ENCODE measurements around the gene C17orf58.
"Not testable (repeated sequence)": the region's sequence is repeated elsewhere in the genome, so short reads cannot be mapped to it uniquely, and the experiment has no call there.

C17orf58 gene

DNA sequence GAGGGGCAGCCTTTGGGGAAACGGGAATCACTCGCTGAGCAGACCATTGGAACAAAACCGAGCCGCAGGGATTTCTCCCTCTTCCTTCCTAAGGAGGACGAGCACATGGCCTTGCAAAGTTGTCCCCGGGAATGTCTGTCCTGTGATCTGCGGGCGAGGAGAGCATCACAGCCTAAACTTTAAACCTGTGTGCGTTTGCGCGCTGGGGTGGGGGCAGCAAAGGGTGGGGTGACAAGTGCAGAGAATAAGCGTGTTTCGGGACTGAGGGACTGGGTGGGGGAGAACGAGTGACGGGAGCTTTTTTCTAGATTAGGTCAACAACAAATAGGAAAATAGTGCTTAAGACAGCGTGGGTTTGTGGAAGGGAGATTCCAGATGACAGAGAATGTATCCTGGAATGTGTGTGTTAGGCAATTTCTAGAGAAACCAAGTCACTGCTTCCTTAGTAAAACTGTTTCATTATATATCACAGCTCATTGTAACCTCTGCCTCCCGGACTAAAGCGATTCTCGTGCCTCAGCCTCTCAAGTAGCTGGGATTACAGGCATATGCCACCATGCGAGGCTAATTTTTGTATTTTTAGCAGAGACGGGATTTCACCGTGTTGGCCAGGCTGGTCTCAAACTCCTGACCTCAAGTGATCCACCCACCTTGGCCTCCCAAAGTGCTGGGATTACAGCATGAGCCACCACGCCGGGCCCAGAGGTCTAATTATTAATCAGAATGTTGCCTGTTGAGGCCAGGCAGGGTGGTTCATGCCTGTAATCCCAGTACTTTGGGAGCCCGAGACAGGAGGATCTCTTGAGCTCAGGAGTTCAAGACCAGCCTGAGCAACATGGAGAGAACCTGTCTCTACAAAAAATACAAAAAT, at the start of gene C17orf58:
TSS of gene C17orf58 (minus strand) at position 169 of the 871 bp plus-strand sequence. CDS start 271 bp downstream, outside the sequence.
- not testable (repeated sequence) for DNase-seq

DNA sequence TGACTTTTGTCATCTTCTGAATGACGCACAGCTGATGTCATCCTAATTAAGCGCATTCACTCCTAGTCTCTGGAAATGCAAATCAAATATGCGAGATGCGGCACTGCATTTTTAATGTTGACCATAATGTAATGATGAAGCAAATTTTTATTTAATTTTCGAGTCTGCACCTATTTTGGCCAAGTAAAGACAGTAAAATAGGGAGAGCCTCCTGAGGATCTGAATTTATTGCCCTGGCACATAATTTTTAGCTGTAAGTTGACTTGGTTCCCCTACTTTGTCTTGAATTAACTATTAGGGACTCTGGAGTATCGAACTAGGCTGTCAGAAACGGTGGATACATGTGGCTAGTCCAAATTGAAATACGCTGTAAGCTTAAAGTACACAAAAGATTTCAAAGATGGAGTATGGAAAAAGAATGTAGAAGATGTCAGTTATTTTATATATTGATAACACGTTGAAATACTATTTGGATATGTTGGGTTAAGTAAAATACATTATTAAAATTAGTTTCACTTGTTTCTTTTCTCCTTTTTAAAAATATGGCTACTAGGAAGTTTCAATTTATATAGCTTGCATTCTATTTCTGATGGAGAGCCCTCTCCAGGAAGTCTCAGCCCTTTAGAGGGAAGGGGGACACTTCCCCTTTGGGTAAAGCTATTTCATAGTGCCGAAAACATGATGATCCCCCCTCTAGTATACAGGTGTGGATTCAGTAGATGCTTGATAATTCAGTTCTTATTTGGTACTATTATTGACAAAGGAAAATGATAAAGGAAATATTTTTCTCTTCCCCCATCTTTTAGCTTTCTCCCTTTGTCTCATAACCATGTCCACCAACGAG, 40.3 kb upstream of the C17orf58 start:
- DNase-seq, result no peak

- peak; percentile 95 for DNase-seq
Measured at GRCh38 chr17:68035523-68036303, 39.4 kb upstream of the C17orf58 start, which contains the start of gene KPNA2. Gene KPNA2 (plus strand): TSS chr17:68035735. CDS start chr17:68037133, 1,398 bp downstream.

DNA sequence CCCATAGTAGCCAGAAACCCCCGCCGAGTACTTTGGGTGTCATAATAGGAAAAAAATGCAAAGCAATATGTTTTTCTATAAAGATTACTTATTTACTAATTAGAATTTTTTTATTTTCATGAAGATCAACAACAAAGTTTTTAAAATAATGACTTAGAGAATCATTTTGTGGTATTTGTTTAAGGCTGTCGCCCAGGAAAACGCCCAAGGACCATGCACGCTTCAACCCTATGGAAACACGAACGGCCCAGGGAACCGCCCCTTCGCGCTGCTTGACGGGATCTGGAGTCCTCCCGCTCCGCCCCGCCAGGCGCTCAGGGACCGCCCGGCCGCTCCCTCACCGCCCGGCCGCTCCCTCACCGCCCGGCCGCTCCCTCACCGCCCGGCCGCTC, 38.9 kb upstream of the C17orf58 start:
- DNase-seq, result peak; percentile 95

- DNase-seq, result no peak
Measured at GRCh38 chr17:68034452-68034776, 38.1 kb upstream of the C17orf58 start.

DNA sequence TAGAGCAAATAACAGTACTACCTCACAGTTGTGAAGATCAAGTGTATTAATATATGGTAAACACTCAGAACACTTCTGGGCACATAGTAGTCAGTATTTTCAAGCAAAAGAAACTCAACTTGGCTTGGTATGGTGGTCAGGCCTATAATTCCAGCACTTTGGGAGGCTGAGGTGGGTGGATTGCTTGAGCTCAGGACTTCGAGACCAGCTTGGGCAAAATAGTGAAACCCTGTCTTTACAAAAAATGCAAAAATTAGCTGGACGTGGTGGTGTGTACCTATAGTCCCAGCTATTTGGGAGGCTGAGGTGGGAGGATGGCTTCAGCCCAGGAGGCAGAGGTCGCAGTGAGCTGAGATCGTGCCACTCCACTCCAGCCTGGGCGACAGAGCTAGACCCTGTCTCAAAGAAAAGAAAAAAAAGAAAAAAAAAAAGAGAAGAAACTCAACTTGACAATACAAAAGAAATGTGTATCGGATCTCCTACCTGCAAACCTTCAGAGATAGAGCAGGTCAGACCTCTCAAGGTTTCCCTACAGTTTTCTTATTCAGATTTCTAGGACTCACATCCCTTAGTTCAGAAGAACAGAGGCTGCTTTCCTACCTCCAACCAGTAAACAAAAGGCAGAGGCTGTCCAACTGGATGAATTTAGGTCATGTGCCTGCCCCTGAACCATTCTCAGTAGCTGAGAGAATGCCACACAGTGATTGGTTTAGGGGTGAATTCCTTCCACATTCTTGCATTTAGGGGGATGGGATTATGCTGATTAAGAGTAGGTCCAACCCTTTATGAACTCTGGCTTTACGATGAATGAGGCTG, 37.6 kb upstream of the C17orf58 start:
- DNase-seq, result no peak

GRCh38 chr17:68029512-68030215, 33.4 kb upstream of the C17orf58 start:
- no peak for DNase-seq

- not testable (repeated sequence) for DNase-seq
Measured at GRCh38 chr17:68022547-68022946, 26.3 kb upstream of the C17orf58 start.

GRCh38 chr17:68021963-68022362, 25.7 kb upstream of the C17orf58 start:
- no peak for DNase-seq

- DNase-seq, result not testable (repeated sequence)
Measured at GRCh38 chr17:68020791-68021190, 24.5 kb upstream of the C17orf58 start.

DNA sequence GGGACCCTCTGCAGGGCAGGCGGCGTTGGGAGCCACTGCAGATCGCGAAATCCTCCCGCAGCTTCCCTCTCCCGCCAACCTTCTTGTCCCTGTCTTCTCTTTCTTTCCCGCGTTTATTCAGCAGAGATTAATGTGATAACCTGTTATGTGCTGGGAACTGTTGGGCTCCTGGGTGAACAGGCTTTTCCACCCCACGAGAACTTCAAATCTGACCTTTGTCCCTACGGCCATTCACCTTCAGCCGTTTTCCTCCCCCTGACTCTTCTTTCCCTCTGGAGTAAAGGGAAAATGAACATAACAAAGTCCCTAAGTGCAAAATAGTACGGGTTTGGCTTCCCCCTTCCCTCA, 24.1 kb upstream of the C17orf58 start:
- no peak for DNase-seq

DNA sequence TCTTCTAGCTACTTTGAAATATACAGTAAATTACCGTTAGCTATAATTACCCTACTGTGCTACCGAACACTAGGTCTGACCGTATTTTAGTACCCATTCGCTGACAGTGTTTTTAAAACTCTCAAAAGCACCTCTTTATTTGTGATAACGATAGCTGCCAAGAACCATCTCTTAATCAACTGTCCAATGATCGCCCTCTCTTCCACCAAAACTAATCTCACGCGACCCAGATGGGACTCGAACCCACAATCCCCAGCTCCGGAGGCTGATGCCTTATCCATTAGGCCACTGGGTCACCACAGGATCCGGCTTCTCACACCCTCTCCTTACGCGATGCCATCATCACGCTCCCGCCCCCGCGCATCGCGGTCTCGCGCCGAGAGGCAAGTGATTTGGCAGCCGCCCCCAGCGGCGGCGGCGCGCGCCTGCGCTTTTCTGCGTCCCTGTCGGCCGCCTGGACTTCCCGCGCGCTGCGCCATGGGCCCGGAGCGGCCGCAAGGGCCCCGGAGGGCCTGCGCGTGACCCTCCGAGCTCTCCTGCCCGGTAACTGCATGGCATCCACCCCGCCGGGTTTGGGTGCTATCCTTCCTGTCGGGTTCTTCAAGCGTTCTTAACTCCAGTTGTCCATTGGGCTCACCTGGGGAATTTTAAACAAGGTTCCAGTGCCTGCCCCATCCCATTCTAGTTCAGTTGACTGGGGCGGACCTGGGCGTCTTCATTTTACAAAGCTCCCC, 23.6 kb upstream of the C17orf58 start:
- peak; percentile 96 for DNase-seq

- DNase-seq, result no peak
Measured at GRCh38 chr17:68019336-68019674, 23.0 kb upstream of the C17orf58 start.

GRCh38 chr17:68018493-68018892, 22.2 kb upstream of the C17orf58 start:
- DNase-seq, result not testable (repeated sequence)

GRCh38 chr17:68016838-68017237, 20.6 kb upstream of the C17orf58 start:
- no peak for DNase-seq

- no peak for DNase-seq
Measured at GRCh38 chr17:68015081-68015723, 18.9 kb upstream of the C17orf58 start.

GRCh38 chr17:68013385-68013784, 17.1 kb upstream of the C17orf58 start:
- DNase-seq, result no peak

DNA sequence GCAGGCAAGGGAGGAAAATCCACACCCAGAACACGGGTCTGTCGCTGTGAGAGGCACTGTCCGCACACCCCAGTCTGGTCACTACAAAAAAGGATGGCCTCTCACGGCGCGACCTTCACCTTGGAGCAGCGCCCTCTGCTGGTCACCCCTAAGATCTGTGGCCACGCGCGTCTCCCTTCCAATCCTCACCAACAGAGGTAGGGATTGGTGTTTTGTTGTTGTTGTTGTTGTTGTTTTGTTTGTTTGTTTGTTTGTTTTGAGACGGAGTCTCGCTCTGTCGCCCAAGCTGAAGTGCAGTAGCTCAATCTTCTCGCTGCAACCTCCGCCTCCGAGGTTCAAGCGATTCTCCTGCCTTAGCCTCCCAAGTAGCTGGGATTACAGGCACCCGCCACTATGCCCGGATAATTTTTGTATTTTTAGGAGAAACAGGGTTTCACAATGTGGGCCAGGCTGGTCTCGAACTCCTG, 15.0 kb upstream of the C17orf58 start:
- DNase-seq, result peak; percentile 13

DNA sequence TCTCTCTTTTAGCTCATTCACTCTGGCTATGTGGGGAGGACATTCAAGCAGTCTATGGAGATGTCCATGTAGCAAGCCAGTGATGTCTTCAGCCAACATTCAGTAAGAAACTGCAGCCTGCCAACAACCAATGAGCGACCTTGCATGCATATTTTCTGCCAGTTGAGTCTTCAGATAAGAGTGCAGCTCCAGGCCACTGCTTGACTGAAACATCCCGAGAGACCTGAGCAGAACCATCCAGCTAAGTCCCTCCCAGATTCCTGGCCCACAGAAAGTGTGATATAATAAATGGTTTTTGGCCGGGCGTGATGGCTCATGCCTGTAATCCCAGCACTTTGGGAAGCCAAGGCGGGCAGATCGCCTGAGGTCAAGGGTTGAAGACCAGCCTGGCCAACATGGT, 10.5 kb upstream of the C17orf58 start:
- DNase-seq, result no peak

GRCh38 chr17:68004201-68004600, 7.9 kb upstream of the C17orf58 start:
- no peak for DNase-seq

All from NK-92 treated with Interleukin-12 subunit alpha and Interleukin-12 subunit beta, amount 100 ng/mL, for 24 hours (cell line).